Transverse colon (tissue), 4 donors: ENCODE measurements around the gene PARL. TPM values are rescaled to one million over a fixed set of nuclear protein-coding genes. Genes with fewer than 3 reads are reported as not detected.
A peak's percentile ranks its signal among the peaks of the same experiment; 100 is the strongest.

ENCODE experiments used
- DNase-seq: peaks from one replicate; pipeline ENCODE4 v3.0.0-alpha.2; 2019
- H3K27ac ChIP-seq, 4 donors: fragments of 200-600 bp; sonication (generic); 2 replicates each; pipeline ENCODE4 v1.5.1; 2016 to 2018; ENCODE audit warnings: inconsistent platforms in 4 of 4
- H3K27me3 ChIP-seq: fragments of 200-600 bp; sonication (generic); 2 replicates; pipeline ENCODE4 v1.5.1; 2017; ENCODE audit warnings: inconsistent platforms
- H3K36me3 ChIP-seq, 4 donors: fragments of 200-600 bp; sonication (generic); 2 replicates each; pipeline ENCODE4 v1.5.1; 2017 to 2019; ENCODE audit warnings: inconsistent platforms in 4 of 4
- H3K4me1 ChIP-seq, 4 donors: fragments of 200-600 bp; sonication (generic); 2 replicates each; pipeline ENCODE4 v1.5.1; 2017 to 2020; ENCODE audit warnings: inconsistent platforms in 4 of 4
- H3K4me3 ChIP-seq, 4 donors: fragments of 200-600 bp; sonication (generic); 1 replicate in 1 of 4; 2 replicates in 3 of 4; pipeline versions ENCODE4 v1.5.1 to v1.6.1; 2017 to 2019; ENCODE audit warnings: inconsistent platforms in 4 of 4
- H3K9me3 ChIP-seq, 2 donors: fragments of 200-600 bp; sonication (generic); 2 replicates each; pipeline ENCODE4 v1.5.1; 2017 to 2019; ENCODE audit warnings: inconsistent platforms in 2 of 2
- EP300 ChIP-seq: sonication (generic); formaldehyde crosslinking; IDR thresholded peaks from one replicate; pipeline ENCODE4 v1.6.1; 2017; ENCODE audit warnings: antibody characterized with exemption, low read depth
- POLR2A ChIP-seq: fragments of 450-650 bp; IDR thresholded peaks from one replicate; pipeline ENCODE4 v1.6.1; 2016; ENCODE audit warnings: antibody characterized with exemption, mild to moderate bottlenecking, moderate library complexity
- POLR2AphosphoS5 ChIP-seq, 3 donors: sonication (generic); formaldehyde crosslinking; IDR thresholded peaks; one replicate each; pipeline ENCODE4 v1.6.1; 2016; ENCODE audit warnings: antibody characterized with exemption in 3 of 3
- whole genome bisulfite sequencing, 2 donors: methylation state at CpG; one replicate each; pipeline ENCODE4 v1.1.5; 2018; ENCODE audit warnings: low coverage in 1 of 2; 5-methylcytosine and 5-hydroxymethylcytosine counted together
- in situ Hi-C, 4 donors: fragments of 200-750 bp; cut with MboI; loops; one replicate each; pipeline versions ENCODE4 v1.15.0 to v1.15.1; 2017; ENCODE audit warnings: low sequenced_read_pairs in 3 of 4, low pct_ligation_motif_present in 1 of 4, low pct_unique_long_range_greater_than_20kb in 1 of 4
- intact Hi-C: fragments of 100-400 bp; cut with DNase I; formaldehyde crosslinking; loops from one replicate; pipeline ENCODE4 v1.15.1; 2023; ENCODE audit warnings: low total_unique reads
- total RNA-seq, 4 donors: library from RNA; depleted of rRNA; stranded (reverse); fragments of >200 nt; gene quantifications; one replicate each; pipeline ENCODE4 v1.1.0, GENCODE V29; 2016
- TF ChIP-seq, protein P1 (sequence below), 5 experiments: fragments of 200-600 bp in 3 of 5; fragments of 450-650 bp in 2 of 5; sonication (generic) in 3 of 5; IDR thresholded peaks; 1 replicate in 2 of 5; 2 replicates in 3 of 5; pipeline ENCODE4 v1.5.1; 2016 to 2017; ENCODE audit warnings: antibody characterized with exemption in 5 of 5, inconsistent platforms in 3 of 5, mild to moderate bottlenecking in 2 of 5, moderate library complexity in 1 of 5

PARL gene
- total RNA-seq, 4 donors from 2014 or later = 27.3 to 61.3 (median 48.8) TPM

DNA sequence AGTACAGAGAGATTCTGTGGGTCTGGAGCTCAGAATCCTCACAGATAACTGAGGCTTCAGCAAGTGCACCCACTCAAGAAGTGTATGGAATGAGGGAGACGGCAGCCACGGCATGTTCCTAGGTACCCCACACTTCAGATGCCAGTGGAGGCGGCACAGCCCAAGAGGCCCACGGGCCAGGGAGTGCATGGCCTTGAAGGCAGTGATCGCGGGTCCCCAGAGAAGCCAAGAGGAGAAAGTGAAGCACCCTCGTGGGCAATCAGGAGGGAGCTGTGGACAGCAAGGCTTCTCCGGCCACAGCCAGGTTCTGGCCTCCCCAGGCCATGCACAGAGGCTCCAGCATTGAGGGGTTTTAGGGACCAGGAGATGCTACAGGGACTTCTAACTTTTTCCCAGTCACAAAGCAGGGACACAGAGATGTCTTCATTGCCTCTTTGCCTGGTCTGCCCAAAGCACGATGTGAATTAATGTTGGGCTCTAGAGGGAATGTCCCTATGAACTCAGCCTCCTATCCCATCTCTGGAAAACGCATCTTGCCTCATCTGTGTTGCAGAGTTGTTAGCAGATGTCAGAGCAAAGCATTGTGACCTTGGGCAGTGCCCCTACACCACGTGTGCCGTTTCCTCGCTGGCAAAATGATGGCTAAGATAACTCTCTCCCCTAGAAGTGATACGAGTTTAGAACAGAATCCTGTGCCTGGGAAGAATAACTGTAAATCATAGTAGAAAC lies 56.7 kb downstream of the PARL start:
- no peak overlapping the region for H3K27ac ChIP-seq
- in situ Hi-C loops = no loop called here
- 89% methylated on average over 14 of the region's 14 CpGs; no CpG with 5 or more reads in 1 of the 2 donors for WGBS, 2 donors

GRCh38 chr3:183826448-183827250 lies 58.0 kb downstream of the PARL start:
- no peak overlapping the region for H3K4me3 ChIP-seq
- H3K9me3 ChIP-seq = no peaks in the 10 kb centered on the region
- H3K4me1 ChIP-seq = peaks cover 7 to 18% (median 11%) of the 10 kb centered on the region in 4 donors
- peaks cover 0 to 11% (median 3%) of the 10 kb centered on the region in 4 donors for H3K36me3 ChIP-seq
- intact Hi-C loops (no loop called here), in situ Hi-C loops (no loop called here)
- WGBS, 2 donors = 93 to 100% methylated on average over 1 to 14 of the region's 14 CpGs
- H3K27ac ChIP-seq = no peak overlapping the region
- TF ChIP-seq, protein P1, sequence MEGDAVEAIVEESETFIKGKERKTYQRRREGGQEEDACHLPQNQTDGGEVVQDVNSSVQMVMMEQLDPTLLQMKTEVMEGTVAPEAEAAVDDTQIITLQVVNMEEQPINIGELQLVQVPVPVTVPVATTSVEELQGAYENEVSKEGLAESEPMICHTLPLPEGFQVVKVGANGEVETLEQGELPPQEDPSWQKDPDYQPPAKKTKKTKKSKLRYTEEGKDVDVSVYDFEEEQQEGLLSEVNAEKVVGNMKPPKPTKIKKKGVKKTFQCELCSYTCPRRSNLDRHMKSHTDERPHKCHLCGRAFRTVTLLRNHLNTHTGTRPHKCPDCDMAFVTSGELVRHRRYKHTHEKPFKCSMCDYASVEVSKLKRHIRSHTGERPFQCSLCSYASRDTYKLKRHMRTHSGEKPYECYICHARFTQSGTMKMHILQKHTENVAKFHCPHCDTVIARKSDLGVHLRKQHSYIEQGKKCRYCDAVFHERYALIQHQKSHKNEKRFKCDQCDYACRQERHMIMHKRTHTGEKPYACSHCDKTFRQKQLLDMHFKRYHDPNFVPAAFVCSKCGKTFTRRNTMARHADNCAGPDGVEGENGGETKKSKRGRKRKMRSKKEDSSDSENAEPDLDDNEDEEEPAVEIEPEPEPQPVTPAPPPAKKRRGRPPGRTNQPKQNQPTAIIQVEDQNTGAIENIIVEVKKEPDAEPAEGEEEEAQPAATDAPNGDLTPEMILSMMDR (IDR thresholded peaks at IDR 0.05) = no peak
- no peak for TF ChIP-seq POLR2A
- no peak for TF ChIP-seq EP300
- no peak for TF ChIP-seq POLR2AphosphoS5 (IDR thresholded peaks at IDR 0.05)
- peaks cover 15% of the 10 kb centered on the region for H3K27me3 ChIP-seq
- no peak for DNase-seq

More for the DNA sequence above, 56.7 kb downstream of the PARL start:
- intact Hi-C loops = no loop called here
- Histone ChIP-seq H3K4me3 (no peak overlapping the region), H3K4me1 (peaks cover 7 to 18% (median 11%) of the 10 kb centered on the region in 4 donors), H3K36me3 (peaks cover 0 to 17% (median 11%) of the 10 kb centered on the region in 4 donors), H3K27me3 (peaks cover 15% of the 10 kb centered on the region), H3K9me3 (no peaks in the 10 kb centered on the region)
- no peak for DNase-seq
- no peak for TF ChIP-seq POLR2AphosphoS5 (IDR thresholded peaks at IDR 0.05)
- no peak for TF ChIP-seq POLR2A
- TF ChIP-seq, protein P1 (IDR thresholded peaks at IDR 0.05) = no peak
- TF ChIP-seq EP300 = no peak

- peaks cover 0 to 5% (median 0%) of the 10 kb centered on the region in 4 donors for H3K36me3 ChIP-seq
- peak; percentile 13 for DNase-seq
- 5 to 10% methylated on average over 6 to 56 of the region's 69 CpGs for WGBS, 2 donors
- no peaks in the 10 kb centered on the region for H3K9me3 ChIP-seq
- peaks cover 15% of the 10 kb centered on the region for H3K27me3 ChIP-seq
- H3K4me1 ChIP-seq = peaks cover 7 to 18% (median 11%) of the 10 kb centered on the region in 4 donors
- no peak for TF ChIP-seq POLR2A
- TF ChIP-seq, protein P1 (IDR thresholded peaks at IDR 0.05) = peak in 1 of 5 experiments; percentile 13
- peak within 1 kb of the TSS; percentile 40 to 67 (median 50) for H3K4me3 ChIP-seq
- in situ Hi-C loops = no loop called here
- intact Hi-C loops = no loop called here
- H3K27ac ChIP-seq = peak within 1 kb of the TSS in 1 of 4 donors; percentile 8
Measured at GRCh38 chr3:183825456-183826161, 59.1 kb downstream of the PARL start, which contains the start of gene MAP6D1. Gene MAP6D1, minus strand, starts transcription at chr3:183825577. Its CDS starts 30 bp downstream, at chr3:183825547.
